GM18867 (cell line): ENCODE data around the gene DIS3.
"Not testable (repeated sequence)": the region's sequence is repeated elsewhere in the genome, so short reads cannot be mapped to it uniquely, and the experiment has no call there.

Source experiments
- ATAC-seq: cut with Tn5 transposase; IDR thresholded peaks from one replicate; pipeline ENCODE4 v1.9.1; 2021; ENCODE audit warnings: mild to moderate bottlenecking, moderate library complexity; ENCODE audit not compliant: unreplicated experiment

Gene DIS3, protein sequence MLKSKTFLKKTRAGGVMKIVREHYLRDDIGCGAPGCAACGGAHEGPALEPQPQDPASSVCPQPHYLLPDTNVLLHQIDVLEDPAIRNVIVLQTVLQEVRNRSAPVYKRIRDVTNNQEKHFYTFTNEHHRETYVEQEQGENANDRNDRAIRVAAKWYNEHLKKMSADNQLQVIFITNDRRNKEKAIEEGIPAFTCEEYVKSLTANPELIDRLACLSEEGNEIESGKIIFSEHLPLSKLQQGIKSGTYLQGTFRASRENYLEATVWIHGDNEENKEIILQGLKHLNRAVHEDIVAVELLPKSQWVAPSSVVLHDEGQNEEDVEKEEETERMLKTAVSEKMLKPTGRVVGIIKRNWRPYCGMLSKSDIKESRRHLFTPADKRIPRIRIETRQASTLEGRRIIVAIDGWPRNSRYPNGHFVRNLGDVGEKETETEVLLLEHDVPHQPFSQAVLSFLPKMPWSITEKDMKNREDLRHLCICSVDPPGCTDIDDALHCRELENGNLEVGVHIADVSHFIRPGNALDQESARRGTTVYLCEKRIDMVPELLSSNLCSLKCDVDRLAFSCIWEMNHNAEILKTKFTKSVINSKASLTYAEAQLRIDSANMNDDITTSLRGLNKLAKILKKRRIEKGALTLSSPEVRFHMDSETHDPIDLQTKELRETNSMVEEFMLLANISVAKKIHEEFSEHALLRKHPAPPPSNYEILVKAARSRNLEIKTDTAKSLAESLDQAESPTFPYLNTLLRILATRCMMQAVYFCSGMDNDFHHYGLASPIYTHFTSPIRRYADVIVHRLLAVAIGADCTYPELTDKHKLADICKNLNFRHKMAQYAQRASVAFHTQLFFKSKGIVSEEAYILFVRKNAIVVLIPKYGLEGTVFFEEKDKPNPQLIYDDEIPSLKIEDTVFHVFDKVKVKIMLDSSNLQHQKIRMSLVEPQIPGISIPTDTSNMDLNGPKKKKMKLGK

DNA sequence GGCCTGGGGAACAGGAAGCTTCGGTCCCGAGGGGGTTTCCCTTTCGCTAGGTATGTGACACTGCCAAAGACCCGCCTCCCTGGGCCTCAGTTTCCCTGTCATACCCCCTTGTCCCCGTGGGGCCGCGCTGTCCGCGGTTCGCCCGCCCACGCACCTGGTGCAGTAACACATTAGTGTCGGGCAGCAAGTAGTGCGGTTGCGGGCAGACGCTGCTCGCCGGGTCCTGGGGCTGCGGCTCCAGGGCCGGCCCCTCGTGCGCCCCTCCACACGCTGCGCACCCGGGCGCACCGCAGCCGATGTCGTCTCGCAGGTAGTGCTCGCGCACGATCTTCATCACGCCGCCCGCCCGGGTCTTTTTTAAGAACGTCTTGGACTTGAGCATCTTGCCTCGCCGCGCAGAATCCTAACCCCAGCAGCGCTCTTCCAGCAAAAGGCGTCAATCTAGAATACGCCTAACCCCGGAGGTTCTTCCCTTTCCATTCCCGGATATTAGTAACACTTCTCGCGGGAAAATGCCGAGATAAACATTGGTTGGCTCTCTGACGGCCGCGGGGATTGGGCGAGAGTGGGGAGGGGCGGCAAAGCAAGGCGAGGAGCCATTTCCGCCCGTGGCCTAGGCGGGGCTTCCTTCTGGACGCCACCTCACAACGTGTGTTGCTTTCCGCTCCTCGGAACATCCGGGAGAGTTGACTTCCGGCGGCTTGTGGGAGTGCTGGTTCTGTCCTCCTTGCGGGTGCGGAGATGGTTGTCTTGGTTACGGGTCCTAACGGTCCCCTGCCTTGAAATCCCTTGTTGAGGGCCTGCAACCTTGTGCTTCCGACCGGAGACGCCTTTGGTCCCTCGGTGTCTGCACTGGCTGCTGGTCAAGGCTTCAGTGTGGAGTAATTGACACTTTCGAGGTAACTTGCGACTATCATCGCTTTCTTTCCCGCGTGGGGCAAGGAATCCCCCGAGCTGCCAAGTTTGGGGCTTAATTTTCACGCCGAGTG lies at the start of gene DIS3, which contains the start of gene PIBF1:
Gene DIS3, minus strand, starts transcription at position 450 of the 989 bp plus-strand sequence. Its CDS starts 68 bp downstream, at position 382.
Gene PIBF1, plus strand, starts transcription at position 683 of the 989 bp plus-strand sequence. CDS start 1,337 bp downstream, outside the sequence.
- peak; percentile 98 for ATAC-seq

DNA sequence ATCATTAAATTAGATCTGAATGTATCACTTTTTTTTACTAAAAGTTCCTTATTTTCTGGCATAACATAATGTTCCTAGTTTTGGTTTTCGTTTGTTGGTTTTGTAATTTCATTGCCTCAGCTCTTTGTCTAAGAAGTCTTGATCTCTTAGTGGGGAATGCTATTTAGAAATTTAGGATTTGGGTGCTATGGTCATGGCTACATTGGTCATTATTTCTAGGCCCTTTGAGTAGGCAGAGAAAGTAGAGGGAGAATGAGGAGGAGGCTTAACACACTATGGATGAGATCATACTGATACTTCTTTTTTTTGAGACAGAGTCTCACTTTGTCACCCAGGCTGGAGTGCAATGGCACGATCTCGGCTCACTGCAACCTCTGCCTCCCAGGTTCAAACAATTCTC lies 42.0 kb upstream of the DIS3 start:
- ATAC-seq, result no peak

DNA sequence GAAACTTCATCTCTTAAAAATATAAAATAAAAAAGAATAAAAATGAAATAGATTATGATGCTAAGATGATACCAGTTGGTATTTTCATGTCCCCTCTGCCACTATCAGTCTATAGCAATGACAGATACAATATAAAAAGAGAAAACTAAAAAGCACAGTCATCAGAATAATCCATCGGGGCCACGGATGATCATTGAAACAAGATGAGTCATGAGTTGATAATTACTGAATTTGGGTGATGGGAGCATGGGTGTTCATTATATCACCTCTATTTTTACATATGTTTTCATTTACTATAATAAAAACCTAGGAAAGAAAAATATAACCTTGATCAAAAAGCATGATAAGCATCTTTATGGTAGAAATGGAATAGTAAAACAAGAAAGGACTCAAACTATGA lies 41.4 kb upstream of the DIS3 start:
- ATAC-seq, result no peak

DNA sequence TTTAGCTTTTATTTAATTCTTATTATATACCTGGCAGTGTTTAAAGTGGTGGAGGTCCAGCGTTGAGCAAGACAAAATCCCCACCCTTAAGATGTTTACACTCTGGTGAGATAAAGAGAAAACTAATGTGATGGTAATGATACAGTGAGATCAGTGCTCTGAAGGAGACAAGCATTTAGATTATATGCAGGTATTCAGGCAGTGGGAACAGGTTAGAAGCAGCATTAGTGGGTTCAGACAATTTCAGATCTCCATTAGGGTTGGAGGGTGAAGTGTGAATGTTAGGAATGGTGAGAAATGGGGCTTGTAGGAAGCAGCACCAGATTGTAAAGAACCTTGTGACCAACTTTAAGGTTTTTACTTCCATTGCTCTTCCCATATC lies 39.2 kb upstream of the DIS3 start:
- no peak for ATAC-seq

DNA sequence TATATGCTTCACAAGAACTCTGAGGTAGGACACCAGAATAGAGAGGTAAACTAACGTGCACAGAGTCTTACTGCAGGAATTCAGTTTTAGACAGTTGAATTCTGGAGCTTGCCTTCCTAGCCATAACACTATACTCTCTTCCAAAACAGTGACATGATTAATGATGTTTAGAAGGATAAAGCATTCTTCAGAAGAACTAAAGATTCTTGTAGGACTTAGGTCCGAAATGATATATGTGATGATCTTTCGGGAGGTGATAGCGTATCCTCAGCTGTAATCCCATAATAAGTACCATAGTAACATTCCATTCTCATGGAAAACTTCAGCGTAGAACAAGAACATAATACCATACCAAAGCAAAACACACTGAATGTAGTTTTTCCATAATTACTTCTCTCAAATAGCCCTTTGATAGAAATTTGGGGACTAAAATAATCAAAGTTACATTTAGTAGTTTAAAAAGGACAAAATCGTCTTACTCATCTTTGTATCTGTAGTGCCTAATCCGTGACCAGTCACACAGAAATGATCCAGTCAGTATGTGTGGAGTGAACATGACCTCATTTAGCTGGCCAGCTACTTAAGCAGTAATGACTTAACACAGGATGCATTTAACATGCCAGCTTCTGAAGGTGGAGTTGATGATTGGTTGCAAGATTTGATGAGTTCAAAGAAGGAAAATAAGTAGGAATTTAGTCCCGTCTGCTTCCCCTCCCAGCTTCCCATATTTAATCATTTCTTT lies 38.6 kb upstream of the DIS3 start:
- no peak for ATAC-seq

DNA sequence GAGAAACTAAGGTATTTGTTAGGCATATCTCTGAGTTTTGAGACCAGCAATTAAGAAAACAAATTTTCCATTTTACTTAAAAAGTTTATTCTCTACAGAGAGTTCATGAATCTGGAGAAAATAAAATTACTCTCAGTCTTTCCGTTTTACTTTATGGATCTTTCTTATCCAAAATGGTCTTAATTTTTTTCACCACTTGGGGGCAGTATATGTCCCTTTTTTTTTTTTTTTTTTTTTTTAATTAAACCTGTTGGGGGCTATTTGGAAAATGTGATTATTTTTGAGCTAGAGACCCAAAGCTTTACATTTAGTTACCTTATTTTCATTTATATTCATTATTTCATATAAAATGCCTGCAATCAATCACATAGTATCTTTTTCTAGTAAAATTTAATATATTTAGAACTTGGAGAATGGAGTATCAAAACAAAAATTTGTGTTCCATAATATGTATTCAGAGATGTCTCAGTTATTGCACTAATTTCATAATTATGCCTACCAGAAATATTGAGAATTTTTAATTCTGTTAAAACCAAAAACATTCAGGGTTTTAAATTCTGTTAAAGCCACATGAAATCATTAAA lies 27.3 kb upstream of the DIS3 start:
- ATAC-seq, result no peak

DNA sequence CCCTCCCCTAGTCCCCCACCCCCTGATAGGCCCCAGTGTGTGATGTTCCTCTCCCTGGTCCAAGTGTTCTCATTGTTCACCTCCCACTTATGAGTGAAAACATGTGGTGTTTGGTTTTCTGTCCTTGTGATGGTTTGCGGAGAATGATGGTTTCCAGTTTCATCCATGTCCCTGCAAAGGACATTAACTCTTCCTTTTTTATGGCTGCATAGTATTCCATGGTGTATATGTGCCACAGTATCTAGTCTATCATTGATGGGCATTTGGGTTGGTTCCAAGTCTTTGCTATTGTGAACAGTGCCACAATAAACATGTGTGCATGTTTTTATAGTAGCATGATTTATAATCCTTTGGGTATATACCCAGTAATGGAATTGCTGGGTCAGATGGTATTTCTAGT lies 24.8 kb upstream of the DIS3 start:
- ATAC-seq, result not testable (repeated sequence)

DNA sequence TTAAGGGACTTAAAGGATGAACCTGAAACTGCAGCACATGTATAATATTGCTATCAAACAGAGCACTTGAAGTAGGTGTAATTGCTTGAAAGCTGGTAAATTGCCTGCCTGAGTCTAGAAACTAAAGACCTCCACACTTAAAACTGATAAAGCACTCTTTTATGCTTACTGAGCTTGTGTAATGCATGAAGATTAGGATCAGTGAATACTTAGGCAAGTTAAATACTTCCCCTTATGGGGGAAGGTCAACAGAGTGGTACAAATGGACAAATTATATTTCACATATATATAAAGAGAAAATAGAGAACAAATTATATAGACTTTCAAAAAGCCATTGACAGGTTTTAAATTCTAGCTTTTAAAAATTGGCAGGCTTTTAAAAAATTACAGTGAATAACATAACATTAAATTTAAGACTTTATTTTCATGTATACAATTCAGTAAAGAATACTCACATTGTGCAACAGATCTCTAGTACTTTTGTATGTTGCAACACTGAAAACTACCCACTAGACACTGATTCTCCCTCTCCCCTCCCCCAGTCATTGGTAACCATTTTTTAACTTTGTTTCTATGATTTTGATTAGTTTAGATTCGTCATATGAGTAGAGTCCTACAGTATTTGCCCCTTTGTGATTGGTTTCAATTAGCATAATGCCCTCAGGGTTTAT lies 24.1 kb upstream of the DIS3 start:
- ATAC-seq, result no peak

DNA sequence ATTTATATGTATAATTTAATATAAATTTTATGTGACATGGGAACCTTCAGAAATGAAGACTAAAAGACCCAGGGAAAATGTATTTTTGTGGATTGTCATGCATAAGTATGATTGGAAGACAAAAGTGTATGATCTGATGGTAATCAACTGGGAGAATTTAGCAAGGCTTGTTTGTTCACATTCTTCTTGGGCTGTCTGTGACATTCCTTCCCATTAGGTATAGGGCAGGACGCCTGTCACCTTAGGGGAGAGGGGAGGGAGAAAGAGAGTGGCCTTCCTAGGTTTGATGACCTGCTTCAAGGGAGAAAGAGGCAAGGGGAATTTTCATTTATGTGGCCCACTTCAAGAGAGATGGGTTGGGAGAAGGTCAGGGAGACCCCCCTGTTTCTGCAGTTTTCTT lies 22.6 kb upstream of the DIS3 start:
- ATAC-seq, result no peak

DNA sequence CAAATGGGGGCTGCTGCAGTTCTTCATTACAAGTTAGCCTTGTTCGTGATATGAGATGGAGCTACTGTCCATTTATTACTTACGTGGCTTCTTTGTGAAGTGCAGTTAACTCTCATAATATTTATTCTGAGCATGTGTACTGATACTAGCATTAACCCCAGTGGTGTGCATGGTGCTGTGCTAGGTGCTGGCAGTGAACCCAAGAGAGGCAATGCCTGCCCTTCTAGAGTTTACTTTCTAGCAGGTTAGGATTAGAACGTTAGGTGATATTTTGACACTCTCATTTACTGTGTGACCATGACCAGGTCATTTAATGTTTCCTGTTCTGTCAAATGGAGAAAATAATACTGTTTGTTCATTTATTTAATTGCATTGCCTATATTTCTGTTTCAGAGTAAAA lies 17.1 kb upstream of the DIS3 start:
- ATAC-seq, result no peak

DNA sequence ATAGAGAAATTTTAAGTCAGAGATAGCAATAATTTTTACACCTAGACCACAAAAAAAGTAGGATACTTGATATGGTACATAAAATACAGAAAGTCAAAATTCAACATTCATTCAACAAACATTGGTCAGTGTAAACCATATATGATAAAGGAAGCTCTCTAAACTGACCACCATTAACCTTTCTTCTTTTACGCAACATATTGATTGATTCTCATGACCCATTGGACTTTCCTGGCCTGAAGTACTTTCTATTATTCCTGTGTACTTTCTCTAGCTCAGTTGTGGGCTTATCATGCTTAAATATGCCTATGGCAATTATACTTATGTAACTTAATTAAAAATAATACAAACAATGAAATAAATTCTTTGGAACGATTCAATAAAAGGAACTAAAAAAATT lies 10.9 kb upstream of the DIS3 start:
- ATAC-seq, result no peak

DNA sequence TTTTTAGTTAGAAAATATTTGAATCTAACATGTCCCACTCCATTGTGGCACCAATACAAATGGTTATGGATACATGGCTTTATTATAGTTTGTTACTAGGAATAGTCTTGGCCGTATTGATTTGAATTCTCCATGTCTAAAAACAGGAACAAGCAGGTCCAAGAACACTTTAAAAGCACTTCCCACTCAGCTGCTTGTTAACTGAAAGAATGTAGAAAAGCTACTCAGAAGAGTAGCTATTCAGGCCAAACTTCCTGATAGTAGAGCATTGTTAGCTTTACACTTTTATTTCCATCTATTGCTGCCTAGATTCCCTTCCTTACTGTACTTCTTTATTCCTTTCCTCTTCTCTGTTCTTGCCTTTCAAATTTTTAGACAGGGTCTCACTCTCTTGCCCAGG lies 7.1 kb upstream of the DIS3 start:
- no peak for ATAC-seq

DNA sequence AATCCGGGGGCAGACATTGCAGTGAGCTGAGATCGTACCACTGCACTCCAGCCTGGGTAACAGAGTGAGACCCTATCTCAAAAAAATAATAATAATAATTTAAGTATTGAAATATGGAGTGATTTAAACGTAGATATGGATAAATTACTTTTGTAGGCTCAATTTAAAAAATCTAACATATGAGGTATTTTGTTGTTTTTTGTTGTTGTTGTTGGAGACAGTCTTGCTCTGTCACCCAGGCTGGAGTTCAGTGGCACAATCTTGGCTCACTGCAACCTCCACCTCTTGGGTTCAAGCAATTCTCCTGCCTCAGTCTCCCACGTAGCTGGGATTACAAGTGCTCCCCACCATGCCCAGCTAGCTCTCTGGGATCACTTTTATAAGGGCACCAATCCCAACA lies 3.0 kb upstream of the DIS3 start:
- ATAC-seq, result not testable (repeated sequence)

DNA sequence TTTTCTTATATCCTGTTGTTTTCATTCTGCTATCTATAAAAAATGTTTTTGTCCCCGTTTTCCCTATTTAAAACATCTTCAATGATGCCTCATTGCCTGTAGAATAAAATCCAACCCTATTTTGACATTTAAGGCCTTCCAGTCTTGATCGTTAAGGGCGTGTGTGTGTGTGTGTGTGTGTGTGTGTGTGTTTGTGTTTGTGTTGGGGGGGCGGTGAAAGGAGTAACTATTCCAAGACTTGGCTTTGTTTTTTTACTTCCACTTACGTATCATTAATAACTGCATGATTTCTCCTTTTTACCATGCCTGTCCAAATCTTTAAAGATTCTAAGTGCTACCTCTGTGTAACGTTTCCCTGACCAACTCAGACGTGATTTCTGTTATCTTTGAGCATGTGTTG lies 1.0 kb upstream of the DIS3 start:
- ATAC-seq, result no peak

DNA sequence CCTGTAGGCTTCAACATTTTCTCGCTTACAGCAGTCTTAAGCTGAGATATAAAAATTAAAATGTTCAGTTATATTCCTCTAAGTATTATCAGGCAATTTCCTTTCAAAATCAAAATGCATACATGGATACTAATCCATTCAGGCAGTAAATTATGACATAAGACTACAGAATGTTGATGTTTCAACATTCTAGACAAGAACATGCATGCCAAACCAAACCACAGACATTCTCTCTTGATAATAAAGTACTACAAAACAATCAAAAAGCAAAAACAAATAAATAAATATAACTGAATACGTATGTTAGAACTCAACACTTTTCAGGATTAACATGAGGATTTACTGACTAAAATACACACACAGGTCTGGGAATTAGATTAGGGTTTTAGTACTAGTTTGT lies 7.7 kb downstream of the DIS3 start:
- ATAC-seq, result no peak

DNA sequence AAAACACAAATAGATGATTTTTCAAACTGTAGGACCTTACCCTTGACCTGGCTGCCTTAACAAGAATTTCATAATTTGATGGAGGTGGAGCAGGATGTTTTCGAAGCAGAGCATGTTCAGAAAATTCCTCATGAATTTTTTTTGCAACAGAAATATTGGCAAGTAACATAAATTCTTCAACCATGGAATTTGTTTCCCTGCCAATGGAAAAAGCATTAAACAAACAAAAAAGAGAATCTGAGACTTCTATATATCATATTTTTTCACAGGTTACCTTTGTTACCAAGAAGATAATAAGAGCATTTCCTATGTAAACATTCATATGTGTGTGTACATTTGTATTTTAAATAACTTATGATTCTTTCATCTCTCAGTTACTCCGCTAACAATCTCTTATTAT lies 18.3 kb downstream of the DIS3 start:
- ATAC-seq, result no peak

DNA sequence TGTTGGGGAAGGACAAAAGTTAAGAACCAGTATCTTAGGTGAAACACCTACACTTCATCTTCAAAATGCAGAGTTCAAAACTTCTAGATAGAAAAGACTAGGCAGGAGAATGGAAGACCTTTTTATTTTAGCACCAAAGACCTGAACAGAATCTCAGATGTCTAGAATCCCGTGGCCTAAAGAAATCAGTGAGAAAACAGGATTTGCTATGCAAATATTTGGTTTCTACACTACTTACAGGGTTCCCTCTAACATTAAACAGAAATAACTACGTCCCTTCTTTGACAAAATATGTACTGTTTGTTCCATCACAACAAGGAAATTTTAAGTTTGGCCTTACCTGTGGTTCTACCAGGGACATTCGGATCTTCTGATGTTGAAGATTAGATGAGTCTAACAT lies 21.5 kb downstream of the DIS3 start:
- ATAC-seq, result peak; percentile 58

DNA sequence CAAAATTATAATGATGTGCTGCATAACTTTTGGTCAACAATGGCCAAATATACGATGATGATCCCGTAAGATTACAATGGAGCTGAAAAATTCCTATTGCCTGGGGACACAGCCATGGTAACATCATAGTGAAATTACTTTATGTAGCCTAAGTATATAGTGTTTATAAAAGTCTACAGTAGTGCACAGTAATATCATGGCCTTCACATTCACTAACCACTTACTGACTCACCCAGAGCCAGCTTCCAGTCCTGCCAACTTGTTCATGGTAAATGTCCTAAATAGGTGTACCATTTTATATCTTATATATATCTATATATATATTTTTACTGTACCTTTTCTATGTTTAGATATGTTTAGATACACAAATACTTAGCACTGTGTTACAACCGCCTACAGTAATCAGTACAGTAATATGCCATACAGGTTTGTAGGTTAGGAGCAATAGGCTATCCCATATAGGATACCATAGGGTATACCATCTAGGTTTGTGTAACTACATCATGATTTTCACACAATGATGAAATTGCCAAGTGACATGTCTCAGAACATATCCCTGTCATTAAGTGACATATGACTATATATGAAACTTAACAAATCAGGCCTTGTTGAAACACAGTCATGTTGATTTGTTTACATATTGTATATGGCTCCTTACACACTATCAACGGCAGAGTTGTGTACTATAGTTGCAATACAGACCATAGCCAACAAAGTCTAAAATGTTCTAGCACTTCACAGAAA lies 23.7 kb downstream of the DIS3 start:
- ATAC-seq, result no peak
